Stimulated activated CD8-positive, alpha-beta memory T cell treated with anti-CD3 and anti-CD28 coated beads, Interleukin-7, amount 100 ng/mL, for 4 hours (primary cell): ENCODE results near the gene NACC1.

ENCODE experiments used
- DNase-seq, 2 donors: peaks; one replicate each; pipeline ENCODE4 v3.0.0-alpha.2; 2020; ENCODE audit warnings: low read depth in 2 of 2

NACC1 gene

DNA sequence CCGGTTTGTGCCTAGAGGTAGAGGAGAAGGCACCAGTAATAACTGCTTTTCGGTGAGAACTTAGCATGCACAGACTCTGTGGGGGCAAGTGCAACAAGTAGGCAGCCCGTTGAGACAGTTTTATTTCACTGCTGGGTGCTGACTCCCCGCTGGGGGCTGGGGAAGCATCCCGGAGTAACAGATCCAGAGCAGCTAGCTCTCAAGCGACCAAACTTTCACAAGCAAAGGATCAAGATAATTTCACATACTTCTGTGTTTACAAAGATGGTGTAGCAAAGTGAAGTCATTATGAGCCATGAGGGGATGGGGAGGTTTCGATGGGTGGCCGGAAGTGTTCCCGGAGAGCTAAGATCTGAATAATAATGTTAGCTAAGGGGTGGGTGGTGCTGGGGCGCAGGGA lies 2.8 kb downstream of the NACC1 start:
- no peak for DNase-seq

DNA sequence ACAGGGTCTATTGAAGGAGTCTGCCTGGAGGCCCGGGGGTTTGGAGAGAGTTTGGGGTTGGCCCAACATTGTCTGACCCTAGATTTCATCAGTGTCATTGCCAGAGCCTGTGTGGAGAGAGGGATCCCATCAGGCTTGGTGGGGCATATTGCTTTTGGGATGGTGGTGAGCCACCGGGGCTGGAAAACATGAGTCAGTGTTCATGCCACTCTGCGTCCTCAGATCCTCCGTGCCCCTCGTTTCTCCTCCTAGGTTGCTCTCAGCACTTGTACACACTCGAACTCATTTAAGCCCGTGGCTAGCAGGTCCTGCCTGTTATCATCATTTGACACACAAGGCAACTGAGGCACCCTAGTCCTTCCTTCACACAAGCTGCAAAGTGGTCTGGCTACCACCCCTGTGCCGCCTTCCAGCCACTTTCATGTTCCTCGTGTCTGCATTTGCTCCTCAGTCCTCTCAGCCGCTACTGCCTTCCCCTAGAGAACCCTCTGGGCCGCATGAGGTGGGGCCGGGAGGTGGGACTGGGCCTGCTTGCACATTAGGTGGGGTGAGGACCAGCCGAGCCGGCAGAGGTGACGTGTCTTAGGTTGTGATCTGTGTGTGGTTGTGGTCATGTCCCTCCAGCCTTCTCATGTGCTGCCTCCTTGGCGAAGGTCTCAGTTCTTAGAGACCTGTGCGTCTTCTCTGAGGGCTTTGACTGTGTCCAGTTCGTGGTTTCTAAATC lies 3.6 kb downstream of the NACC1 start:
- peak in 1 of 2 donors; percentile 29 for DNase-seq

DNA sequence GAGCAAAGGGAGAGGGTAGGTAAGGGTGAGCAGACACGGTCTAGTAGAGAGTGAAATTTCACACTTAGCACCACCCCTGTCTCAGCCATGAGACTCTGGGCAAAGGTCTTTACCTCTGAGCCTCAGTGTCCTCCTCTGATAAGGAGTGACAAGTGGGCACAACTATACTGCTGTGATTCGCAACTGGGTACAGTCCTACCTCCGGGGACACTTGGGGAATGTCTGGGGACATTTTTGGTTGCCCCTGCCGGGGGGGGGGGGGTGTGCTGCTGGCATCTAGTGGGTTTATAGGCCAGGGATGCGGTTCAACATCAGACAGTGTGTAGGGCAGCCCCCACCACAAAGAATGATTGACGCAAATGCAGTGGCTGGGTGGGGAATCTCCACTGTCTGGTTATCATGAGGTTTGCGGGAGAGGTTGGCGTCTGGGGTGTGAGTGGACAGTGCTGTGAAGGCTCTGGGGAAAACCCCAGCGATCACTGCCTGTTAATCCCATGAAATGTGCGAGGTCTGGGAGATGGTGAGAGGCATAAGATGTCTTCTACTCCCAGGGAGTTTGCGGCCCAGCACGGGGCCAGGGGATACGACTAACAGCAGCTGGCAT lies 4.3 kb downstream of the NACC1 start:
- peak in 1 of 2 donors; percentile 32 for DNase-seq

DNA sequence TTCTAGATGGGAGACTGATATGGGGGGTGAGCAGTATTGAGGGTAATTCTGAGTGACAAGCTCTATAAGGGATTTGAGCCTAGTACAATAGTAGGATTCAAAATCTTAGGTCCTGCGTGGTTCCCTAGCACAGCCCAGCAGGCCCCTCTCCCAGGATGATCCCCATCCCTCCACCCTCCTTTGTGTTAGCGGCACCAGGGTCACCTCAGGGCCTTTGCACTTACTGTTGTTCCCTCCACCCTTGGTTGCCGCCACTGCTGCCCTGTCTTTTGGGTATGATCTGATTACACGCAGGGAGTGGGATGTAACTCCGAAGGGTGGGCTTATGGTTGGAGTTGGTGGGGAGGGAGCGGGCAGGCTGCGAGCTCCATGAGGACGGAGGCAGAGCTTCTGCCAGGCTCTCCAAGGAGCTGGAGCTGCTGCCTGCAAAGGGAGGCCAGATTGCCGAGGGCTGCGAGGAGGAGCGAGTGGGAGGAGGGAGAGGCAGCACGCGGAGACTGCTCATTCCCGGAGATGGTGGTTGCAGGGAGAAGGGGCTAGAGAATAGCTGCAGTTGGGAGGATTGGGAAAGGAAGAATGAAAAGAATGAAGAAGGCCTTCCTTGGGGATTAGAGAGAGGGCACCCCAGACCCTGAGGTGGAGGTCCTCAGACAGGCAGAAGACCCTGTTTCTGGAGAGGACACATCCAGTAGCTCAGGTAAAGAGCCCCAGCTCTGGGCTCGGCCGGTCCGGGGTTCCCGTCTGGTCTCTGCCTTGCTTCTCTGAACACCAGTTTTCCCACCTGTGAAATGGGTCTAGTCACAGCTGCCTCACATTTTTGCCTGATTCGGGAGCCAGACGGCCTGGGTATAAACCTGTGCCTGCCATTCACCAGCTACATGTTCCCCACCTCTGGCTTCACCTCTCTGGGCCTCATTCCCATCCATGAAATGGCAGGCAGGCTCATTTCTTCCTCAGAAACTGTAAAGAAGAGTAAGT lies 5.2 kb downstream of the NACC1 start:
- DNase-seq, result no peak

DNA sequence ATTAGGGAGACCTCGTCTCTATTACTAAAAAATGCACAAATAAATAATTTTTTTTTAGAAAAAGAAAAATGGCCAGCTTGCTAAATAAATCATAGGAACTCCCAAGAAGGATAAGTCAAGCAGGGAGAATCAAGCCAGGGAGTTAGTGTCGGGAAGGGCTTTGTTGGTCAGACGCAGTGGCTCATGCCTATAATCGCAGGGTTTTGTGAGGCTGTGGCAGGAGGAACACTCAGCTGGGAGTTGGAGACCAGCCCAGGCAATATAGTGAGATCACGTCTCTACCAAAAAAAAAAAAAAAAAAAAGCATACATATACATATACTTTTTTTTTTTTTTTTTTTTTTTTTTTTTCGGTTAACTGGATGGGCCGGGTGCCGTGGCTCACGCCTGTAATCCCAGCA lies 9.0 kb downstream of the NACC1 start:
- no peak for DNase-seq

DNA sequence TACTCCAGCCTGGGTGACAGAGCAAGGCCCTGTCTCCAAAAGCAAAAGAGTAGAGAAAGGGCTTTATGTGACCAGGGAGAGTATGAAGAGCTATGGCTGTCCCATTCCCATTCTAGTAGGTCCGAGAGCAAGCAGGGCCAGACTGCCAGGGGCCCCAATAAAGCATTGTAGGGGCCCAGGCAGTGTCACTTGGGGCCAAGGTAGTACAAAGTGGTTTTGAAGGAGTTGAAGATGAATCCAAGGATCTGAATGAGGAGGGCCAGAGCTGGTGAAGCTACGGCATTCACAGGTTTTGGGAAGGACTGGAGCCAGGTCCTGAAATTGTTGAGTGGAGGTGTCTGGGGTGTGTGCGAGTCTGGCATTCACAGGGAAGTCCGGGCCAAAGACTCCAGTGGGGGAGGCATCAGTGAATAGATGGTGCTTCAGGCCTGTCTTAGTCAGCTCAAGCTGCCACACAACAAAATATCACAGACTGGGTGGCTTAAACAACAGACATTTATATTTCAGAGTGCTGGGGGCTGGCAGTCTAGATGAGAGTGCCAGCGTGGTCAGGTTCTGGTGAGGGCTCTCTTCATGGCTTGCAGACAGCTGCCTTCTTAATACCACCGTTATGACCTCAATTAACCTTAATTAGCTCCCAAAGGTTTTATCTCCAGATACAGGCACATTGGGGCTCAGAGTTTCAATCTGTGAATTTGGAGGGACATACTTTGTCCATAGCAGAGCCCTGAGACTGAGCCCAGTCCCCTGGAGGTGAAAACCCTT lies 9.9 kb downstream of the NACC1 start:
- DNase-seq, result no peak

DNA sequence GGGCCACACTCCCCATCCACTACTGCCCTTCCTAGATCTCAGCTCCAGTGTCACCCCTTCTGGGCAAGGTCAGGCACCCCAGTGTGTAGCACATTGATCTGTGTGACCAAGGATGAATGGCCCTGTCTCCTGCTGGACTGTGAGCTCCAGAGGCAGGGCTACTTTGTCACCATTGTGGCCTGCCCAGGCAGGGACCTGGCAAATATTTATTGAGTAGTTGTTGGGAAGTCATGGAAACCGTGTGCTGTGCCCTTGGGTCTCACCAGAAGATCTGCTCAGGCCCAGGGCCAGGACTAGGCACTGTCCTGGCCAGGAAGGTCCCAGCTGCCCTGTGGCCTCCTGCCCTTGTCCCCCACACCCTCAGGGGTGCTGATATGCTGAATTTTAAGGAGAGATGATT lies 10.5 kb downstream of the NACC1 start:
- no peak for DNase-seq

DNA sequence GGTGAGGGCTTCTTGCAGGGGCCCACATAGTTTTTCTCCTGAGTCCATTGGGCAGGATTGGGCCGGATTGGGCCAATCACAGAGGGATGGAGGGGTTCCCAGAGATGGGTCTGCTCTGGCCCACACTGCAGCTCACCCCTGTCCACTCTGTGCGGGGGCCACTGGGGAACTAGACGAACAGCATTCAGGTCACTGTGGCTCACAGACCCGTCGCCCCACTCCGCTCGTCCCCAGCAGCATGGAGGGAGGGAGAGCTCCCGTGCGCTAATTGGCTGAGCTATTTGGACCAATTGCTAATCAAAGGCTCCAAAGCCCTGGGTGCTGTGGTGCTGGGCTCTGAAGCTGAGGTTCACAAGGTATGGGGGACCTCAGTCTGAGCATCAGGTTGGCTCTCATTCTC lies 11.3 kb downstream of the NACC1 start:
- DNase-seq, result no peak

DNA sequence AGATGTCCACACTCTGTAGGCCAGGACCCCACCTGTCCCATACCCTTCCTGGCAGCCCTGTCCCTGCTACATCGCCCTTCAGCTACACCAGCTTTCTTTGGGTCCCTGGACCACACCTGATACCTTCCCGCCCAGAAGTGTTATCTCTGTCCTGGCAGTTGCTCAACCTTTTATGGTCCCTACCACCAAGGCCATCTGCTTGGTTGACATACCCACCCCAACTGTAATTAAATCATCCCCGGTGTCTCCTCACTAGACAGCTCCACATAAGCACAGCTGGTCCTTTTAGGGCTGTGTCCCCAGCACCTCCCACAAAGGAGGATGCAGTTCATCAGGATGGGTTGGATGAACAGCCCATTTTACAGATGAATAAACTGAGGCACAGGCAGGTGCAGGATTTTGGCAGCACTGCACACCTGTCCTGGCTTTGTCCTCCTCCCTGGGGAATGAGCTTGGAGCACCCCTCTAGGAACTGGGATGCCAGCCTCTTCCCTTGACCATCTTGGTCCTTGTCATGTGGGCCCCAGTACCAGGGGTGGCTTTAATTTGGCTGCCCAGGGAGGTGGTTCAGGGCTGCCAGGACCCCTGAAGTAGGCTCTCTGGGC lies 12.9 kb downstream of the NACC1 start:
- DNase-seq, result no peak

DNA sequence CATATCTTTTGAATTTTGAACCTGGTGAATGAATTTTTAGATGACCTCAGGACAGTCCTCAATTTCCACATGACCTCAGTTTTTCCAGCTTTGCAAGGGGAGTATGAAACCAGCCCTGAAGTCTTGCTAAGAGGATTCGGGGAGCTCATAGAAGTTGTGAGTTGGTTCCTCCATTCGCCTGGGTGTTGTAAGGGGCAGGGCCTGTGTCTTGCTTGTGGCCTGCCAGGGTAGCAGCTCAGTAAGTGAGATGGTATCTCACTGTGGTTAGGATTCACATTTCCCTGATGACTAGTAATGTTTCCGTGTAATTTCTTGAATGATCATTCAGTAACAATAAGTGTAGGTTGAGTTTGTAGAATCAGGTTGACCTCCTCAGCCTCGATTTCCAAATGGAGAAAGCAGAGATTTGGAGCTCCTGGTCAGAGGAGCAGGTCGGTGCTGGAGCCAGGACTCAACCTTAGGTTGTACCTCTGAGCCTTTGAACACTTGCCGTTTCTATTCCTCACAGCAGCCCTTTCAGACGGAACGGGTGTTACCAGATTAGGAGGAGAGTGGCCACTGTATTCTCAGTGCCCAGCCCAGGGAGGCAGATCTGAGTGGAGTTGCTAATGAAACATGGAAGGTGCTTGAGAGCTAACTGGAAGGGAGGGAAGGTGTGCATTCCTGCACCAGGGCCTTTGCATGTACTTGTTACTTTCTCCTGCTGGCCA lies 14.6 kb downstream of the NACC1 start:
- peak; percentile 54 to 64 for DNase-seq

DNA sequence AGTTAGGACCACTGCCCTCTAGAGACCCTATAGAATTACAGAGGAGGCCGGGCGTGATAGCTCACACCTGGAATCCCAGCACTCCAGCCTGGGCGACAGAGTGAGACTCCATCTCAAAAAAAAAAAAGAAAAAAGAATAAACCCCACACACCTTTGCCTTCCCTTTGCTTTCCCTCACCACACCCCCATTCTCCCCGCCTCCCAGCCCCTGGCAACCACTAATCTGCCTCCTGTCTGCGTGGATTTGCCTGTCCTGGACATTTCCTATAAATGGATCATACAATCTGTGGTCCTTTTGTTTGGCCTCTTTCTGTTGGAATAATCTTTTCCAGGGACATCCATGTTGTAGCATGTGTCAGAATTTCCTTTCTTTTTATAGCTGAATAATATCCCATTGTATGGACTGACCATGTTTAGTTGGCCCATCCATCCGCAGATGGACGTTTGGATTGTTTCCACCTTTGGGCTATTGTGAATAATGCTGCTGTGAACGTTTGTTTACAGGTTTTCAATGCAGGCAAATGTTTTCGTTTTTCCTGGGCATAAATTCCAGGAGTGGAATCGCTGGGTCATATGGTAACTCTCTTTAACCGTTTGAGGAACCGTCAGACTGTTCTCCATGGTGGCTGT lies 15.3 kb downstream of the NACC1 start:
- DNase-seq, result no peak

DNA sequence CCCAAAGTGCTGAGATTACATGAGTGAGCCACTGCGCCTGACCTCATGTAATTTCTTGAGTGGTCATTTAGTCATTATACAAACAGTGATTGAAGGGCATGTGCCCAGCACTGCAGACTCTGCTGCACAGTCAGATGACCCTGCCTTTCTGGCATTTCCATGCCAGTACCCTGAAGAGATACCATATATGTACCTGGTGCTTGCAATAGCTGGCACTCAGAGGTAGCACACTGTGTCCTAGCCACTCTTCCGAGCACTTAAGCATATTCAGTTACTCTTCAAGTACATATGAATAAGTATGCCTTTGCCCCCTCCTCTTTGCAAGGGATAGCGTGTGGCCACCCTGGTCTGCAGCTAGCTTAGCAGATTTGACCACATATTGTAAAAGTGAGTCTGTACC lies 16.6 kb downstream of the NACC1 start:
- no peak for DNase-seq

DNA sequence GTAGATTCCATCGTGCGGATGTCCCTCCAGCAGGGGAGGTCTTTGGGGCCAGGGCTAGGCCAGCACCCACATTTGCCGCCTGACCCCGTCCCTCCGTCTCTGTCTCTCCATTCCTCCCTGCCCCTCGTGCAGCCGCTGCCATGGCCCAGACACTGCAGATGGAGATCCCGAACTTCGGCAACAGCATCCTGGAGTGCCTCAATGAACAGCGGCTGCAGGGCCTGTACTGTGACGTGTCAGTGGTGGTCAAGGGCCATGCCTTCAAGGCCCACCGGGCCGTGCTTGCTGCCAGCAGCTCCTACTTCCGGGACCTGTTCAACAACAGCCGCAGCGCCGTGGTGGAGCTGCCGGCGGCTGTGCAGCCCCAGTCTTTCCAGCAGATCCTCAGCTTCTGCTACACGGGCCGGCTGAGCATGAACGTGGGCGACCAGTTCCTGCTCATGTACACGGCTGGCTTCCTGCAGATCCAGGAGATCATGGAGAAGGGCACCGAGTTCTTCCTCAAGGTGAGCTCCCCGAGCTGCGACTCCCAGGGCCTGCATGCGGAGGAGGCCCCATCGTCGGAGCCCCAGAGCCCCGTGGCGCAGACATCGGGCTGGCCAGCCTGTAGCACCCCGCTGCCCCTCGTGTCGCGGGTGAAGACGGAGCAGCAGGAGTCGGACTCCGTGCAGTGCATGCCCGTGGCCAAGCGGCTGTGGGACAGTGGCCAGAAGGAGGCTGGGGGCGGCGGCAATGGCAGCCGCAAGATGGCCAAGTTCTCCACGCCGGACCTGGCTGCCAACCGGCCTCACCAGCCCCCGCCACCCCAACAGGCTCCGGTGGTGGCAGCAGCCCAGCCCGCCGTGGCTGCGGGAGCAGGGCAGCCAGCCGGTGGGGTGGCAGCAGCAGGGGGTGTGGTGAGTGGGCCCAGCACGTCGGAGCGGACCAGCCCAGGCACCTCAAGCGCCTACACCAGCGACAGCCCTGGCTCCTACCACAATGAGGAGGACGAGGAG lies 17.3 kb downstream of the NACC1 start:
- no peak for DNase-seq

DNA sequence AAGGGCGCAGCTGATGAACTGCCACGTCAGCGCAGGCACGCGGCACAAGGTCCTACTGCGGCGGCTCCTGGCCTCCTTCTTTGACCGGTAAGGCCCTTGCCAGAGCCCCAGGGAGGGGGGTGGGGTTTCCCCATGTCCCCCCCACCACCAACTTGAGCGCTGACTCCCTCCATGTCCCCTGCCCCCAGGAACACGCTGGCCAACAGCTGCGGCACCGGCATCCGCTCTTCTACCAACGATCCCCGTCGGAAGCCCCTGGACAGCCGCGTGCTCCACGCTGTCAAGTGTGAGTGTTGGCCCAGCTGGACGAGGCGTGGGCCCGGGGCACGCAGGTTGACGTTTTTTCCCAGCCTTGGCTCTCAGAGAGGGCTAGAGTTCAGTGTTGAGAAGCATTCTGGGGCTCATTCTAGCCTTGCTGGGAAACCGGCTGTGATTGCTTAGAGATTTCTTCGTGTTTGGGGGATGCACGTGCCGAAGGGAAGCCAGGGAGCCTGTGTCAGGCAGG lies 19.3 kb downstream of the NACC1 start:
- DNase-seq, result no peak

DNA sequence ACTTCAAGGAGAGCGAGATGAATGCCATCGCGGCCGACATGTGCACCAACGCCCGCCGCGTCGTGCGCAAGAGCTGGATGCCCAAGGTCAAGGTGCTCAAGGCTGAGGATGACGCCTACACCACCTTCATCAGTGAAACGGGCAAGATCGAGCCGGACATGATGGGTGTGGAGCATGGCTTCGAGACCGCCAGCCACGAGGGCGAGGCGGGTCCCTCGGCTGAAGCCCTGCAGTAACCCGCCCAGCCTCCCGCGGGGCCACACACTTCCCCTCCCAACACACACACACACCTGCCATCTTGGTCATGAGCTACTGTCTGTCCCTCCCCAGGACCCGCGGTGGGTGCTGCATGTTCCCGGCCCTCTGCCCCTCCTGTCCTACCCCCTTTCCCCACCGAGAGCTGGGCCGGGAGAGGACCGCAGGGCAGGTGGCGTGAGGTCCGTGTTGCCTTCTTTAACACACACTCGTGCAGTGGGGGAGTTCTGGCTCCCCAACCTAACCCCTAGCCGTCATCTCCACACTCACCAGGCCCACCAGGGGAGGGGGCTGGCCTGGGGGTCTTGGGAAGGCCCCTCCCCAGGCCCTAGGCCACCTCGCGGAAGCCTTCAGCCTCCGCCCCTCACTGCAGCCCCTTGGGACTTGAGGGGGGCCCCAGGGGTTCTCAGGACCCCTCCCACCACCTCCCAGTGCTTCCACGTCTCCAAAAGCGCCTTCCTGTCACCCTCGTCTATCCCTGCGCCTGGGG lies 20.3 kb downstream of the NACC1 start:
- DNase-seq, result no peak

DNA sequence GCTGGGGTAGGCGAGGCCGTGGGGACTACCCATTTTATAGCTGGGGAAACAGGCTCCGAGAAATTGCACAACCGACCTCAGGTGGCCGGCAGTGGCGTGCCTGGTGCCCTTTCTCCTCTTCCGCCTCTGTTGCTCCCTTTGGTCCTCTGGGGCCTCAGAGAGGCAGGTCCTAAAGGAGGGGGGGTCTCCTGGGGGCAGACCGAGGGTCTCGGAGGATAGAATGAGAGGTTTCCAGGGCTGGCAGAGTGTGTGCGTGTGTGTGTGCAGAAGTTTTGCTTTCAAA lies 20.8 kb downstream of the NACC1 start:
- no peak for DNase-seq

DNA sequence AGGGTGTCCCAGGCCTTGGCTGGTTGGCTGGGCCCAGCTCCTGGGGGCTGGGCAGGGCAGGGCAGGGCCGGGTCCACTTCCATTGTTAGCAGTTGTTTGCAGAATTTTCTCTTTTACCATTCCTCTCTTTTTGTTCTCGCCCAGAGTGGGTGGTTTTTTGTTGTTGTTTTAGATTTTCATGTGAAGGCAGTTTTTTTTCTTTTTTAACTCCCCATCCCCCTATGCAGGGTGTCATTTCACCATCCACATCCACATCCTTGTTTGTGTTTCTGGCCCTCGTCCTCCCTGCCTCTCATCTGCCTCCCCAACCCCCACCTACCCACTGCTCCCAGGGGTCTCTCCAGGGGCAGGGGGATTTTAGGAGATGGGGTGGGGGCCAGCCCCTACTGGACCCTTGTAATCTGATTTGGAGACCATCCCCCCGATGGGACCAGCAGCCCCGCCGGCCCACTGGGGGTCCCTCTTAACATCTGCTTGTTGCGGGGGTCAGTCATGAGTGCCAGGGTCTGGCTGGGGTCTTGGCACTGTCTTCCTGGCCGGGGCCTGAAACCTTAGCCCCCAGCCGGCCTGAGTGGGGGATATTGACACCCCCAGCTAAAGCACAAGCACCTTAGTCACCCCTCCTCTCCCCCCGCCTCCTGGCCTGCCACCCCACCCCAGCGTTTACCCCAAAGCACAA lies 21.7 kb downstream of the NACC1 start:
- DNase-seq, result no peak
